ENCODE data around the gene DRAXIN.

The DRAXIN gene

DNA sequence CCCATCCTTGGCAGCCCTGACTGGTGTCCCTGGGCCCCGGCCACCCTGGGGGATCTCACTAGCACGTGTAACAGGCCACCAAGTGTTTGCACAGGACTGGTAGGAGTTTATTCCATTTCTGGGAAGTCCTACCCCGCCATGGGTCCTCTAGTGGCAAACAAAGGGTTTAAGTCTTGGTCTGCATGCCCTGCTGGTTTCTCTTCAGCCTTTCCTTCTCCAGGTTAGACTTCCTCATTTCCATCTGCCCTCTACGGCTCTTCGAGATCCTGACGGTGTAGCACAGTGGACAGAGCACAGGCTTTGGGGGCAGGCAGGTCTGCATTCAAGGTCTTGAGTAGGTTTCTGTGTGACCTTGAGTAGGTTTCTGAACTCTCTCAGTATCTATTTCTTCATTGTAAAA, 47.3 kb downstream of the DRAXIN start:
- DNase-seq, result no peak

DNA sequence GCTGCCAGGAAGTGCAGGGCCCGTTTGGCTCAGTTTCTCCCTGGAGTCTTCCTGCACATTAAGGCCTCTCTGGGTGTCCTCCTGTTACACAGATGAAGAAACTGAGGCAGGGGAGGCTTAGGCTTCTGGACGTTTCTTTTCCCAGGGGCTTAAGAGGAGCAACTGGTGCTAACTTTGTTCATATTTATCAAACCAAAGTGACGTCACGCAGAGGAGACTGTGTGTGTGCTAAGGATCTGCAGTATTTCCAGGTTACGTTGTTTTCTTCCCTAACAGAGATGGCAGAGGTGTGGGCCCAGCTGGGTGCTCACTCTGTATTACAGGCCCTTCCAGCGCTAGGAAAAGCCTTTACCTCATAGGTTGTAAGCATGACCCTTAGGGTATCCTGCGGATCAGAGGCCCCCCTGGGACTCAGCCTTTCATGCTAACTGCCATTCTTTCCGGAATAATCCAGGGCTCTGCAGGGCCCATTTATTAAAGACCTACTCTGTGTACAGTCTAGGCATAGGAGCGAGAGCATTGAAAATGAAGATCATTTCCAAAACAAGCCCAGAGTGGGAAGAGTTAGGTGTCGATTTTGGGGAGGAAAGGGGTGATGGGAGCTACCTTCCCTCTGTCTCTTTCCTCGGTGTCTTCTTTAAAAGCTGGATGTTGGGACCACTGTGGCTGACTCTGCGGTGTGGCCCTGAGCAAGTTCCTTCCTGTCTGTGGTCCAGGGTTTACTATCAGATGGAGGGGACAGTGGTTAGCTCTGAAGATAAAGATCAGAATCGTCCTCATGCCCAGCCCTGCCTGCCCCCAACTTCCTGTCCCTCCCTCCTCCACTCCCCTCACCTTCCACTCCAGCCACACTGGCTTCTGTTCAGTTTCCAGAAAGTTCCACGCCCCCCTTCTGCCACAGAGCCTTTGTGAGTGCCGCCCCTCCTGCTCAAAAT, 49.0 kb downstream of the DRAXIN start:
- DNase-seq, result no peak

- DNase-seq, result no peak
These were observed 50.0 kb downstream of the DRAXIN start for GRCh38 chr1:11741482-11741881.

DNA sequence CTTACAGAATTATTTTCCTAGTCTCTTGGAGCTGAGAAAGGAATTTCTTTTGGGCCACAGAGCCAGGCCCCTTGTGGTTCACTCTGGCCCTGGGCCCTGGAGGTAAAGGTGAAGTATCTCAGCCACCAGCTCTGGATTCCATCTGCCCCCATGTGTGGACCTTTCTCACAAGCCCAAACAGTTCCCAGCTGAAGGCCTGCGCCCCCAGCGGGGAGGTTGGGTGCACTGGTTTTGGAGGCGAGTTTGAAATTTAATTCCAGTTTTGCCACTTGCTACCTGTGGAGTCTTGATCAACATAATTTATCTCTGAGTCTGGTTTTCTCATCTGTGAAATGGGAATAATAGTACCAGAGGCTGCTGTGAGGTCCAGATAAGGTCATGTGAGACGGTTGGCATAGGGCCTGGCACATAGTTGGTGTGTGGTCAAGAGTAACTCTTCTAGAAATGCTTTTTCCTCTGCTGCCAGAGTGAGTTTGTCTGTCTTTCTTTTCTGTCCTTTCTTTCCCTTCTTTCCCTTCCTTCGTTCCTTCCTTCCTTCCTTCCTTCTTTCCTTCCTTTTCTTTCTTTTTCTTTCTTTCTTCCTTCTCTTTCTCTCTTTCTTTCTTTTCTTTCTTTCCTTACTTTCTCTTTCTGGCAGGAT, 50.5 kb downstream of the DRAXIN start:
- no peak for DNase-seq

- no peak for DNase-seq
These were observed 52.8 kb downstream of the DRAXIN start for GRCh38 chr1:11744287-11744686.

GRCh38 chr1:11746092-11746491, 54.6 kb downstream of the DRAXIN start:
- DNase-seq, result no peak

DNA sequence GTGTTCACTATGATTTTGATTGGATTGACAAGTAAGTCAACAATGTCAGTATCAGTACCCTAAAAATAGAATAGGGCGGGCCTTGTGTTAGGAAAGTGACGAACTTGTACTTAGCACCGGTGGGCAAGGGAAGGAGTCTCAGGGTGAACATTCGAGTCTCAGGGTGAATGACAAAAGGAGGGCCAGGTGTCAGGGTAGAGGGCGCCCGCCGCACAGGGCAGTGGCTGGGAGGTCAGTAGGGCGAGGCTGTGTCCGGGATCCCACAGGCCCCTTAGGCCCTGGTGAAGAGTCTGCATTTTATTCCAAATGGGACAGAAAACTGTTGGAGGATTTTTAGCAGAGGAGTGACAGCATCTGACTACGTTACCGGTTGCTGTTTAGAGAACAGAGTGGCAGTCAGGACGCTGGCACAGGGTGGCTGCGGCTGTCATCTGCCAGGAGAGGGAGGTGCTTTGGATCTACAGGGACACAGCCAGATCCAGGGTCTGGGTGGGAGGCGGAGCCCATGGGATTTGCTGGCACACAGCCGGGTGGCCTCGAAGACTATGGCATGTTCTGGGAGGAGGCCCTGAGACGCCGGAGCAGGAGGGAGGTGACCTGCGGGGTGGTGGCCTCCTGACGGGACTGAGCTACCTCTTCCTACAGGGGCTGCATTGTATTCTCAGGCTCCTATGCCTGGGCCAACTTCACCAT, 55.4 kb downstream of the DRAXIN start:
- DNase-seq, result no peak

DNA sequence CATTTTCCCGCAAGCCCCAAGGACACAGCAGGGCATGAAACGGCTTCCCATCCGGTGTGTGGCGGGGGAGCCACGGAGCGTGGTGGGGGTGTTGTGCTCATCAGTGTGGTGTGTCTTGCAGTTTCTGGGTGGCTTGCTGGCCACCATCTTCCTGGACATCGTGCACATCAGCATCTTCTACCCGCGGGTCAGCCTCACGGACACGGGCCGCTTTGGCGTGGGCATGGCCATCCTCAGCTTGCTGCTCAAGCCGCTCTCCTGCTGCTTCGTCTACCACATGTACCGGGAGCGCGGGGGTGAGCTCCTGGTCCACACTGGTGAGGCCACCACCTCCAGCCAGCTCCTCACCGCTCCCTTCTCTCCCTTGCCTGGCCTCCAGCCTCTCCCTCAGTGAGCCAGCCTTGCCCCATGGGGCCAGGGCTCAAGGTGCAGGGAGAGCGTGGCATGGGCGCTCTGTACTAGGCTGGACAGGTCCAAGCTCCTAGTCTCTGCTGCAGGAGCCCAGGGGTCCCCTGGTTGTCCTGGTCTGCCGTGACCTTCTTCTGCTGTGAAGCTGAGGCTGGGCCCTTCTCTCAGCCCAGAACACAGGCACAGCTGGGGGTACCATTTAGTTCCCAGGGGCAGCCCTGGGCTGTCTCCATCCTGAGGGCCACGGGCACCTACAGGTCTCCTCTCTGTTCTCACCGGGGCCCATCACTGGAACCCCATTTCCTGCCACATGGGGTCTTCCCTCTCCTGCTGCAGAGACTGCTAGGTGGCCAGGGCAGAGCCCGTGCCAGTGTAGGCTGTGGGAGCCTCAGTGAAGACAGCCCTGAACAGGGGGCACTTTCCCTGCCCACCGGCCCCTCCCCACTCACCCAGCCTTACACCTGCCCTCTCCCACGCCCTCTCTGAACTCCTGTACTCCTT, 57.0 kb downstream of the DRAXIN start:
- no peak for DNase-seq

DNA sequence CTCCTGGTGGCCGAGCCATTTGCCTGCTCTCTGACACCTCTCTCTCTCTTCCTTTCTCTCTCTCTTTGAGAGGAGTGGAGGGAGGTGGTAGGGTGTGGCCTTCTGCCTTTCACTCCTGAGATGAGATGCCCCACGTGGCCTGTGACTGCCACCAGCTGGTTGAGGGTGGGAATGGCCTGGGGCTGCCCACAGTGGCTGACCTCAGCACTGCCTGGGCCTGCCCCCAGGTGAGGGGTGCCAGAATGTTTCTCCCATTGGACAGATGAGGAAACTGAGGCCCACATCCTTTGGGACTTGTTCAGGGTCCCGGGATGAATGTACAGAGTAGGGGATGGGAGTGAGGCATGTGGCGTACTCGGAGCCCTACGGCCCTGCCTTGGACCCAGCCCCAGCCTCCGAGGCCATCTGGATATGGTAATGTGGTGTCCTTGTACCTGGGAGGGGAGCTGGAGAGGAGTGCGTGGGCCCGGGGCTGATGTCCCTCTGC, 57.7 kb downstream of the DRAXIN start:
- DNase-seq, result no peak

GRCh38 chr1:11749996-11750395, 58.5 kb downstream of the DRAXIN start:
- no peak for DNase-seq

DNA sequence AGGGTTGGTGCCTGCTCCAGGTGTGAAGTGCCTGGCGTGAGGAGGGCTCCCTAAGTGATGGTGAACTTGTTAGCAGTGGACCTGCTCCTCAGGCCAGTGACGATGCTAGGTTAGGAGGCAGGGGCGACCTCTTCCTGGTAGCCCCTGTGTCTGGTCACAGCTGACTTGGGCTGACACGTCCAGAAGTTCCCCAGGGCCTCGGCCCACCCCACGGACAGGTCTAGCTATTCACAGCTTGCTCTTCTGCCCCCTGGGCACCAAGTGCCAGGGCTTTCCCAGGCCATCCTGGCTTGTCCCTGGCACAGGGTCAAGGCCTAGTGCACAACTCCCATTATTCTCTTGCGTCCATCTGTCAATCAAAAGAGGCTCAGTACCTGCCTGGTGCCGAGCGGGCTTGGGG, 59.6 kb downstream of the DRAXIN start:
- no peak for DNase-seq

- no peak for DNase-seq
These were observed 61.0 kb downstream of the DRAXIN start for GRCh38 chr1:11752359-11753088.

GRCh38 chr1:11753555-11754208, 62.2 kb downstream of the DRAXIN start:
- DNase-seq, result no peak

GRCh38 chr1:11757047-11757446, 65.5 kb downstream of the DRAXIN start:
- DNase-seq, result no peak

DNA sequence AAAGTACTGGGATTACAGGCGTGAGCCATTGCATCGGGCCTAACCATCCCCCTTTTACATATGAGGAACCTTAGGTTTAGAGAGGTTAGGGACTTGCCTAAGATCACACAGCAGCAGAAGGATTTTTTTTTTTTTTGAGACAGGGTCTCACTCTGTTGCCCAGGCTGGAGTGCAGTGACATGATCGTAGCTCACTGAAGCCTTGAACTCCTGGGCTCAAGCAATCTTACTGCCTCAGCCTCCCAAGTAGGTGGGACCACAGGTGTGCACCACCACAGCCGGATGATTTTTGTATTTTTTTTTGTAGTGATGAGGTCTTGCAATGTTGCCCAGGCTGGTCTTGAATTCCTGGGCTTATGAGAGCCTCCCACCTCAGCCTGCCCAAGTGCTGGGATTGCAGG, 68.3 kb downstream of the DRAXIN start:
- DNase-seq, result no peak

DNA sequence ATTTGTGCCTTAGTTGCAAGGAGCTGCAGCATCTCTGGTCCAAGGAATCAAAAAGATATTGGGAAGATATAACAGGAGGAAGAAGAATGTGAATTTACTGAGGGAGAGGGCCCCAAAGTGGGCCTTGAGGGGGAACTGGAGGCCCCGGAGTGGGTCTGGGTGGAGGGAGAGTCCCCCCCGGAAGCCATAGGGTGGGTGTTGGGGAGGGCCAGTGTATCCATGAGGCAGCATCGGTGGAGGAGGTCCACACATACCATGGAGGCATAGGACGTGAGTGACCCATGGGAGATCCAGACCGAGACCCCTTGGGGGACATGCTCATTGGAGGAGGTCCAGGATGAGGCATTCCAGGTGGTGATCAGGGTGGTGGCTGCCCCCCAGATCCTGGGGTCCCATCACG, 69.8 kb downstream of the DRAXIN start:
- DNase-seq, result no peak

- no peak for DNase-seq
These were observed 70.5 kb downstream of the DRAXIN start, which contains the start of gene C1orf167 for GRCh38 chr1:11761988-11762406. TSS of gene C1orf167 (plus strand) at chr1:11762193. CDS start at chr1:11764401, 2,208 bp downstream.

GRCh38 chr1:11764115-11764514, 72.6 kb downstream of the DRAXIN start:
- no peak for DNase-seq

DNA sequence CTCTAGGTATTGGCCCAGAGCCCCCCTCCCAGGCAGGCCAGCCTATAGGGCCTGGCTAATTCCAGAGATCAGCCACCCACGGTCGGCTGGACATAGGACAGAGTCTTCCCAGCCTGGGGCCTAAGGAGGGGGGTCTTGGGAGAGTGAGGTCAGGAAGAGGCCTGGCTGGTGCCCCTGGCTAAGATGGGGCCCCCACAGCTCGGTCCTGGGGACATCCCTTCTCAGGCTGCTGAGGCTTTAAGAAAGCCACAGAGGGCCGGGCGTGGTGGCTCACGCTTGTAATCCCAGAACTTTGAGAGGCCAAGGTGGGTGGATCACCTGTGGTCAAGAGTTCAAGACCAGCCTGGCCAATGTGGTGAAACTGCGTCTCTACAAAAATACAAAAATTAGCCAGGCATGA, 73.0 kb downstream of the DRAXIN start:
- DNase-seq, result no peak

DNA sequence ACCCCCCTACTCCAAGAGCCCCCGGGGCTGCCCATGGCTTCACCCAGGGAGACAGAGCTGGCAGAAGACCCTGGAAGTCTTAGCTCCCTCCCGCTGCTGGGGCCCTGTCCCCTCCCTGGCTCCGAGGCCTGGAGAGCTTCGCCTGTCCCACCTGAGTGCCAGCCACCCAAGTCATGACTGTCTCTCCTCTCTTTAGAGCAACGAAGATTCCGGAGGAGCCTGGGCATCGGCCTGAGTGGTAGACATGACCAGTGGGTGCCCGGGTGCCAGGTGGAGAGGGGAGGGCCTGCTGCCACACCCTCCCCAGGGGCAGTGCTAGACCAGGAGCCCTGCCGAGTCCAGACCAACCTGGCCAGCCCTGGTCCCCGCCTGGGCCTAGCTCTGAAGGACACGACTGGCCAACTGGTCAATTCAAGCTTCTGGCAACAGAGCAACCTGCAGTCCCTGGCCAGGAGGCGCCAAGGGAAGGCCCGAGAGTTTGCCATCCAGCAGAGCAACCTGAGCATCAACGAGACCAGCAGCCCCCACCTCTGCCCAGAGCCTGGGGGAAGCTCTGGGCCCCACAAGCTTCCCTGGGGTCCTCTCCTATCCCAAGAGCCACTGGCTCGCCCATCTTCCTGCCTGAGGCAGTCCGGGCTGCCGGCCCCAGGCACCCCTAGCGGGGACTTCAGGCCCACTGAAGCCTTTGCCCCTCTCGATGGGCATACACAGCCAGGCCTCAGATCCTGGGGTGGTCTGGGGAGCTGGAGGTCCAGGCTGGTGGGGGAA, 74.3 kb downstream of the DRAXIN start:
- no peak for DNase-seq

Measured in NCI-H774 (cell line).